SK-N-MC (cell line): ENCODE data around the gene OR14C36.
"Not testable (repeated sequence)": the region's sequence is repeated elsewhere in the genome, so short reads cannot be mapped to it uniquely, and the experiment has no call there.

ENCODE experiments used
- DNase-seq: peaks from one replicate; pipeline ENCODE4 v3.0.0-alpha.2; 2011; ENCODE audit warnings: low read depth, low spot score
- H3K27ac ChIP-seq: fragments of 200-600 bp; sonication (generic); 2 replicates; pipeline ENCODE4 v1.5.1; 2016; ENCODE audit warnings: mixed run types
- H3K36me3 ChIP-seq: fragments of 200-600 bp; sonication (generic); 2 replicates; pipeline ENCODE4 v1.6.1; 2017; ENCODE audit warnings: antibody characterized with exemption, low read length, mixed read lengths; ENCODE audit not compliant: insufficient read depth
- H3K4me3 ChIP-seq: fragments of 200-600 bp; sonication (generic); 2 replicates; pipeline ENCODE4 v1.5.1; 2016
- H3K9ac ChIP-seq: fragments of 200-600 bp; sonication (generic); 2 replicates; pipeline ENCODE4 v1.8.0; 2017; ENCODE audit warnings: mixed run types, mixed read lengths; ENCODE audit not compliant: insufficient read length
- H3K9me3 ChIP-seq: fragments of 200-600 bp; sonication (generic); 2 replicates; pipeline ENCODE4 v1.6.1; 2017; ENCODE audit warnings: low read depth, mild to moderate bottlenecking, antibody characterized with exemption, low read length, moderate library complexity, mixed read lengths
- EZH2 ChIP-seq: fragments of 200-600 bp; sonication (generic); IDR thresholded peaks from one replicate; pipeline ENCODE4 v1.6.1; 2017; ENCODE audit warnings: antibody characterized with exemption
- FOXP2 ChIP-seq: optimal IDR thresholded peaks from 2 replicates; pipeline ENCODE3; 2011; ENCODE audit warnings: mild to moderate bottlenecking, moderate library complexity; ENCODE audit not compliant: insufficient read depth; ENCODE audit errors: extremely low read length, control extremely low read depth
- POLR2AphosphoS5 ChIP-seq: IDR thresholded peaks from 2 replicates; pipeline ENCODE4 v1.6.1; 2012; ENCODE audit warnings: mild to moderate bottlenecking, low read depth, low read length, borderline replicate concordance

The OR14C36 gene

GRCh38 chr1:248348475-248348874, at the start of gene OR14C36:
OR14C36 (plus strand) TSS chr1:248348775; CDS start chr1:248348775, 0 bp downstream.
- Histone ChIP-seq H3K27ac (no peak within 1 kb of the TSS), H3K9me3 (no peaks in the 10 kb centered on the region), H3K4me3 (no peak within 1 kb of the TSS), H3K9ac (no peak within 1 kb of the TSS), H3K36me3 (no peaks in the 10 kb centered on the region)
- DNase-seq, result no peak
- no peak for TF ChIP-seq EZH2
- TF ChIP-seq POLR2AphosphoS5, result no peak
- no peak for TF ChIP-seq FOXP2

- Histone ChIP-seq H3K9me3 (no peaks in the 10 kb centered on the region), H3K27ac (no peak within 1 kb of the TSS), H3K36me3 (no peaks in the 10 kb centered on the region), H3K4me3 (no peak within 1 kb of the TSS), H3K9ac (no peak within 1 kb of the TSS)
- TF ChIP-seq EZH2 (no peak), FOXP2 (no peak), POLR2AphosphoS5 (no peak)
- no peak for DNase-seq
These were observed 45.3 kb upstream of the OR14C36 start, which contains the start of gene OR2T12 for GRCh38 chr1:248303324-248303723. OR2T12 (minus strand) TSS chr1:248303424; CDS start chr1:248295578, 7,846 bp downstream.

GRCh38 chr1:248305672-248306071, 42.9 kb upstream of the OR14C36 start:
- H3K36me3 ChIP-seq, H3K9ac ChIP-seq, H3K9me3 ChIP-seq, DNase-seq, H3K4me3 ChIP-seq, H3K27ac ChIP-seq: not testable (repeated sequence)

GRCh38 chr1:248306103-248306502, 42.5 kb upstream of the OR14C36 start:
- DNase-seq, result no peak
- Histone ChIP-seq H3K27ac (no peak overlapping the region), H3K9me3 (no peaks in the 10 kb centered on the region), H3K9ac (no peak overlapping the region), H3K36me3 (no peaks in the 10 kb centered on the region), H3K4me3 (no peak overlapping the region)
- no peak for TF ChIP-seq POLR2AphosphoS5

GRCh38 chr1:248306740-248307139, 41.8 kb upstream of the OR14C36 start:
- not testable (repeated sequence) for H3K9me3 ChIP-seq, H3K4me3 ChIP-seq, DNase-seq, H3K9ac ChIP-seq, H3K36me3 ChIP-seq, H3K27ac ChIP-seq

GRCh38 chr1:248316796-248317195, 31.8 kb upstream of the OR14C36 start:
- H3K36me3 ChIP-seq, result no peaks in the 10 kb centered on the region
- no peak for DNase-seq
- no peak overlapping the region for H3K9ac ChIP-seq
- H3K9me3 ChIP-seq, result no peaks in the 10 kb centered on the region
- TF ChIP-seq POLR2AphosphoS5, result no peak
- H3K27ac ChIP-seq, result no peak overlapping the region
- no peak overlapping the region for H3K4me3 ChIP-seq

- TF ChIP-seq EZH2 (no peak), FOXP2 (no peak), POLR2AphosphoS5 (no peak)
- DNase-seq, result no peak
- Histone ChIP-seq H3K9me3 (no peaks in the 10 kb centered on the region), H3K36me3 (no peaks in the 10 kb centered on the region), H3K9ac (no peak within 1 kb of the TSS), H3K4me3 (no peak within 1 kb of the TSS), H3K27ac (no peak within 1 kb of the TSS)
These were observed 24.1 kb upstream of the OR14C36 start, which contains the start of gene OR2M7 for GRCh38 chr1:248324468-248324867. OR2M7 (minus strand) TSS chr1:248324568; CDS start chr1:248324568, 0 bp downstream.

GRCh38 chr1:248343451-248343850, 5.1 kb upstream of the OR14C36 start:
- TF ChIP-seq EZH2, result no peak
- no peak for TF ChIP-seq FOXP2
- TF ChIP-seq POLR2AphosphoS5, result no peak
- H3K4me3 ChIP-seq, result no peak overlapping the region
- H3K27ac ChIP-seq, result no peak overlapping the region
- no peak overlapping the region for H3K9ac ChIP-seq
- no peak for DNase-seq
- no peaks in the 10 kb centered on the region for H3K9me3 ChIP-seq
- no peaks in the 10 kb centered on the region for H3K36me3 ChIP-seq

GRCh38 chr1:248359415-248359814, 10.8 kb downstream of the OR14C36 start:
- no peak for DNase-seq
- no peaks in the 10 kb centered on the region for H3K36me3 ChIP-seq
- H3K9me3 ChIP-seq, result no peaks in the 10 kb centered on the region
- no peak overlapping the region for H3K4me3 ChIP-seq
- TF ChIP-seq FOXP2, result no peak
- no peak for TF ChIP-seq POLR2AphosphoS5
- no peak for TF ChIP-seq EZH2
- H3K9ac ChIP-seq, result no peak overlapping the region
- H3K27ac ChIP-seq, result no peak overlapping the region
